ENCODE results near the gene TRIM37. TPM values are rescaled to one million over a fixed set of nuclear protein-coding genes. Genes with fewer than 3 reads are reported as not detected.

The TRIM37 gene, protein sequence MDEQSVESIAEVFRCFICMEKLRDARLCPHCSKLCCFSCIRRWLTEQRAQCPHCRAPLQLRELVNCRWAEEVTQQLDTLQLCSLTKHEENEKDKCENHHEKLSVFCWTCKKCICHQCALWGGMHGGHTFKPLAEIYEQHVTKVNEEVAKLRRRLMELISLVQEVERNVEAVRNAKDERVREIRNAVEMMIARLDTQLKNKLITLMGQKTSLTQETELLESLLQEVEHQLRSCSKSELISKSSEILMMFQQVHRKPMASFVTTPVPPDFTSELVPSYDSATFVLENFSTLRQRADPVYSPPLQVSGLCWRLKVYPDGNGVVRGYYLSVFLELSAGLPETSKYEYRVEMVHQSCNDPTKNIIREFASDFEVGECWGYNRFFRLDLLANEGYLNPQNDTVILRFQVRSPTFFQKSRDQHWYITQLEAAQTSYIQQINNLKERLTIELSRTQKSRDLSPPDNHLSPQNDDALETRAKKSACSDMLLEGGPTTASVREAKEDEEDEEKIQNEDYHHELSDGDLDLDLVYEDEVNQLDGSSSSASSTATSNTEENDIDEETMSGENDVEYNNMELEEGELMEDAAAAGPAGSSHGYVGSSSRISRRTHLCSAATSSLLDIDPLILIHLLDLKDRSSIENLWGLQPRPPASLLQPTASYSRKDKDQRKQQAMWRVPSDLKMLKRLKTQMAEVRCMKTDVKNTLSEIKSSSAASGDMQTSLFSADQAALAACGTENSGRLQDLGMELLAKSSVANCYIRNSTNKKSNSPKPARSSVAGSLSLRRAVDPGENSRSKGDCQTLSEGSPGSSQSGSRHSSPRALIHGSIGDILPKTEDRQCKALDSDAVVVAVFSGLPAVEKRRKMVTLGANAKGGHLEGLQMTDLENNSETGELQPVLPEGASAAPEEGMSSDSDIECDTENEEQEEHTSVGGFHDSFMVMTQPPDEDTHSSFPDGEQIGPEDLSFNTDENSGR
- 33.3 and 38.6 TPM in 2 replicates for total RNA-seq

DNA sequence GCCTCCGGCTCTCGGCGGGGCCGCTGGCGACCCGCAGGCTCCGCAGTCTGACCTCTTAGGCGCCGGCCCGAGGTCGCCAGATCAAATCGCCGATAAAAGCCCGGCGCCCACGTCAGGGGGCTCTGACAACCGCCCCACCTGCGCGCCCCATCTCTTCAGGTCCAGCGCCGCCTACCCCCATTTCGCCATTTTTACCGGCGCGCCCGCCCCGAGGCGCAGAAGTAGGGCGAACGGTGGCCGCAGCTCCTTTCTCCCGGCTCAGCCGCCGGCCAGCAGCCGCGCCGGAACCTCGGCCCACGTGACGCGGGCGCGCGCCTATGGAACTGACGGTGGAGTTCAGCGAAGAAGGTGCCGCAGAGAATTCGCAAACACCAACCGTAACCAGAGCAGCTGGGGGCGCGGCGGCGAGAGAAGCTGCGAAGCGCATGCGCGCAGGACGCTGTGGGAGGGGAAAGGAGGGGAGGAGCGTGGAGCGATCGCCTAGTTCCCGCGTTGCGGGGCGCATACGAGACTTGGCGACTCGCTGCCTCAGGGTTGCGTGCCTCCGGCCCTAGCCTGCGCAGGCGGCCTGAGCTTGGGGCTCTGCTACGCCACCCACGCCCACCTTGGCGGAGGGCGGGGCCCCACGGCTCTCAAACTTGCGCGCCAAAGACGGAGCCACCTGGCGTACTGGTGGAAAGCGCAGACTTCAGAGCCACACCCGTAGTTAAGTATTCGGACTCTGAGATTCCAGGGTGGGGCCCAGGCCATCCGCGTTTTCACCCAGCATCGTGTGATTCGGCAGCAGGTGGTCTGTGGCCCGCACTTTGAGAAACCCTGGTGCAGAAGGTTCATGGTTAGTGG lies at the start of gene TRIM37:
Gene TRIM37, minus strand, starts transcription at position 418 of the 843 bp plus-strand sequence. CDS start 419 bp downstream, outside the sequence.

DNA sequence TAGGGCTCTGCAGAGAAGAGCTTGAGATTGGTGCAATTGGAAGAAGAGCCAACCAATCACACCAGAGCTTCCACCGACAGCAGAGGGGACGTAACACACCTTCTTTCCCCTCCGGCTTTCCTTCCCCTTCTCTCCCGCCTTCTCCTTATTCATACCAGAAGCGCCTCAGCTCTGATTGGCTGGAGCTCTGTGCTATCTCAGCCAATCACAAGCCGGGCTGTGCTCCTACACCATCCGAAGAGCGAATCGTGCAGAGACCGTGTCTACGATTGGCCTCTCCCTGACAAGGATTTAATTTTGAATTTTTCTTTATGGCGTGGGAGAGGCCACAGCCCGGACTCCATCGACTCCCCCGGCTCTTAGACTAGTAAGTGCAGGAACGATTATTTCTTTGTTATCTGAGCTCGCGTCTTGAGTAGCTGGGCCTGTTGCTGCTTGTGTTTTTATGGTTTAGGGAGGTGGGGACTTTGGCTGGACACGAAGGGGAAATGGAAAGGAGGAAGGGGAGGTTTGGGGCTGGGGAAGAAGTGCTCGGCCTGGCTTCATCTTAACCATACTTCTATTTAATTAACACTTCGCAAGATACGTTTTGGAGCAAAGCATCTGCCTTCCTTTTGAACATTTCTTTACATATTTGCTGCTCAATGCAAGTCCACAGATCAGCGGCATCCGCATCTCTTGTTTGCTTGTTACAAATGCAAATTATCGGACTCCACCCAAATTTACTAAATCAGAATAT lies 48.9 kb upstream of the TRIM37 start, which contains the start of gene PRR11:
Gene PRR11, plus strand, starts transcription at position 308 of the 739 bp plus-strand sequence. CDS start 14,007 bp downstream, outside the sequence.

DNA sequence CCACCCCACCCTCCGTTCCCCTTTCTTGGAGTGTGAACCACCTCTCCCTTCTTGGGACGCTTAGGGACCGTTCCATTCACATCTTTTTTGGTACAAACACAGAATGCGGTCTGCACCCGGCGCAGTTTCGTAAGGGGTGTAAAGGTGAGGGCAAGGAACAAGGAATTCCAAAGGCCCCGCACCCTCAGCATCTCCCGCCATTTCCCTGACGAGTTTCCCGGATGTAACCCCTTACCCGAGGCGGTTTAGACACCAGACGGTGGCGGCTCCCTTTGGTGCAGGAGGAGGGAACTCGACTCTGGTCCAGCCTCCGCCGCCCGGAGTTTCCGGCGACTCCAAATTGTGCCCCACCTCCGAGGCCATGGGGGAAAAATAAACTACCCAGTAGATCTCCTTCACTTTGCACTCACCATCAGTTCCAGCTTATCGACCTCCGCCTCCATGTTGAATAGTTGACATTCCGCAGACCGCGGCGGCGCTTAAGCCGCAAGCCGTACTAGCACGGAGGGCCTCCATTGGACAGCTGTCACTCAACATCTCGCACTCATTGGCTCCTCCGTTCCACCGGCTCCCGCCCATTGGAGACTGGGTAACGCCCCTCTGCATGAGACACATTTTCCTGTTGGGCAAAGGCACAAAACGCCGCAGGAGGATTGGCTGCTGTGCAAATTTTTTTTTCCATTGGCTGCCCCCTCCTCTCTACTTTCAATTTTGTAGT lies 48.2 kb upstream of the TRIM37 start, which contains the start of gene SKA2:
Gene SKA2, minus strand, starts transcription at position 466 of the 718 bp plus-strand sequence. Its CDS starts 23 bp downstream, at position 443.

Other genes with a start within 250 kb of the TRIM37 start
- 19.1 and 32.6 TPM in 2 replicates for gene SKA2, start 48.3 kb upstream of the TRIM37 start, total RNA-seq
- 0.52 and 5.2 TPM in 2 replicates for gene PRR11, start 48.9 kb upstream of the TRIM37 start, total RNA-seq
- gene SMG8, start 103.2 kb upstream of the TRIM37 start, total RNA-seq = 15.9 and 16.7 TPM in 2 replicates
- gene GDPD1, start 113.6 kb upstream of the TRIM37 start, total RNA-seq = 0.43 and 1.1 TPM in 2 replicates
- gene YPEL2, start 224.8 kb upstream of the TRIM37 start, total RNA-seq = 8.5 and 11.6 TPM in 2 replicates